Measurements from ENCODE around the gene DIAPH3. TPM values are rescaled to one million over a fixed set of nuclear protein-coding genes. Genes with fewer than 3 reads are reported as not detected.
"Not testable (repeated sequence)": the region's sequence is repeated elsewhere in the genome, so short reads cannot be mapped to it uniquely, and the experiment has no call there.

Gene DIAPH3
- total RNA-seq, 3 donors from 2014 or later, result 1.3 to 5.7 (median 3.1) TPM

DNA sequence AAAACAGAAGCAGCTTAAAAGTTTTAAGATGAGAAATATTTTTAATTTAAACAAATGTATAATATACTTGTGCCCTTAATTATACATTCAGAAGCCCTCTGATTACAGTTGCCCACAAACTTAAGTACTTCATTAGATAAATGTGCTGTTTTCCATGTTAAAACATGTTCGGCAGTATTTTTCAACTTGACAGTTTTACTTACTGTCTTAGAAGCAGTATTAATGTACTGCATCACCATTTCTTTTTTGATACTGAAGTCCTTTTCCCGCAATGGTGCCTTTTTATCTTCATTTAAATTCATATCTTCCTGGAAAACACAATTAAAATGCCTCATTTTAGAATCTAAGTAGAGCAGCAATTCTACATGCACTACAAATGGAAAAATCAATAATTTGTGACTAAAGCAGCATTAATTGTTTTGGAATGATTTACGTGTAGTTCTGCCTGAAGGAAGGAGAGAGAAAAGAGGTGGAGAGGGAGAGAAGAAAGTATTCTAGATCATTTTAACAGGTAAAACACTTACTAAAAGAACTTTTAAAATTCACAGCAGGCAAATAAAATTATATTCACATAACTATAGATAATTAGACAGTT is 70.2 kb downstream of the DIAPH3 start:
- Histone ChIP-seq H3K4me3 (no peak overlapping the region), H3K36me3 (ENCODE audit: low read depth) (no peaks in the 10 kb centered on the region), H3K4me1 (ENCODE audit: low read depth) (no peaks in the 10 kb centered on the region), H3K9me3 (no peaks in the 10 kb centered on the region)
- ATAC-seq (no peak), DNase-seq (no peak)
- no peak for TF ChIP-seq CTCF (IDR thresholded peaks at IDR 0.05)
- intact Hi-C loops (cut with DNase I, micrococcal nuclease), result no loop called here

DNA sequence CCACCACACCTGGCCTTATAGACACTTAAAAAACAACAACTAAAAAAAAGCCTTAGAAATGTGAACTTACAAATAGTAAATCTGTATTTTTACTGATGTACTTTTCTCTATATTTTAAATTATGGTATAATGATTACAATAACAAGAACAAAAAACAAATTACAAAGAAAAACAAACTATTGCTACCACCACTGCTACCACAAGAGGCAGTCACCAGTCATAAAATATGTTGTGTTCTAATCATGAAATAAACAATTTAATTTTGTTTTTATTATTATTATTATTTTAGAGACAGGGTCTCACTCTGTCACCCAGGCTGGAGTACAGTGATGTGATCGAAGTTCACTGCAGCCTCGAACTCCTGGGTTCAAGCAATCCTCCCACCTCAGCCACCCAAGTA is 72.2 kb downstream of the DIAPH3 start:
- ATAC-seq, result no peak
- DNase-seq, result no peak
- no peaks in the 10 kb centered on the region for H3K4me1 ChIP-seq (ENCODE audit: low read depth)

GRCh38 chr13:60090574-60090973 is 73.2 kb downstream of the DIAPH3 start:
- Histone ChIP-seq H3K9me3 (no peaks in the 10 kb centered on the region), H3K4me3 (no peak overlapping the region), H3K4me1 (ENCODE audit: low read depth) (no peaks in the 10 kb centered on the region), H3K36me3 (ENCODE audit: low read depth) (no peaks in the 10 kb centered on the region)
- ATAC-seq (no peak), DNase-seq (no peak)
- intact Hi-C loops (cut with DNase I, micrococcal nuclease), result no loop called here
- no peak for TF ChIP-seq CTCF (IDR thresholded peaks at IDR 0.05)

More for the DNA sequence above, 72.2 kb downstream of the DIAPH3 start:
- Histone ChIP-seq H3K36me3 (ENCODE audit: low read depth) (no peaks in the 10 kb centered on the region), H3K4me3 (no peak overlapping the region), H3K9me3 (no peaks in the 10 kb centered on the region)
- no peak for TF ChIP-seq CTCF (IDR thresholded peaks at IDR 0.05)
- intact Hi-C loops (cut with DNase I, micrococcal nuclease), result no loop called here

DNA sequence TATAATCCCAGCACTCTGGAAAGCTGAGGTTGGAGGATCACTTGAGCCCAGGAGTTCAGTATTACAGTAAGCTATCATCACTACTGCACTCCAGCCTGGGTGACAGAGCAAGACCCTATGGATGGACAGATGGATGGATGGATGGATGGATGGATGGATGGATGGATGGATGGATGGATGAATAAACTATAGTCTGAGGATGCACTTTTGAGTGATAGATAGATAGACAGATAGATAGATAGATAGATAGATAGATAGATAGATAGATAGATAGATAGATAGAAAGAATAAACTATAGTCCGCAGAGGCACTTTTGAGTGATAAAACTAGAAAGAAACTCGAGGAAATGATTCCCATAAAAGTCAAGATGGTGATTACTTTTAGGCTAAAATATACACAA is 79.9 kb downstream of the DIAPH3 start:
- H3K9me3 ChIP-seq; DNase-seq; H3K4me3 ChIP-seq; intact Hi-C loops (cut with DNase I, micrococcal nuclease); H3K4me1 ChIP-seq (ENCODE audit: low read depth); ATAC-seq; H3K36me3 ChIP-seq (ENCODE audit: low read depth): not testable (repeated sequence)

GRCh38 chr13:60080850-60081249 is 82.9 kb downstream of the DIAPH3 start:
- DNase-seq (no peak), ATAC-seq (no peak)
- Histone ChIP-seq H3K4me3 (no peak overlapping the region), H3K36me3 (ENCODE audit: low read depth) (no peaks in the 10 kb centered on the region), H3K4me1 (ENCODE audit: low read depth) (no peaks in the 10 kb centered on the region), H3K9me3 (no peaks in the 10 kb centered on the region)
- TF ChIP-seq CTCF (IDR thresholded peaks at IDR 0.05), result no peak
- intact Hi-C loops (cut with DNase I, micrococcal nuclease), result no loop called here

DNA sequence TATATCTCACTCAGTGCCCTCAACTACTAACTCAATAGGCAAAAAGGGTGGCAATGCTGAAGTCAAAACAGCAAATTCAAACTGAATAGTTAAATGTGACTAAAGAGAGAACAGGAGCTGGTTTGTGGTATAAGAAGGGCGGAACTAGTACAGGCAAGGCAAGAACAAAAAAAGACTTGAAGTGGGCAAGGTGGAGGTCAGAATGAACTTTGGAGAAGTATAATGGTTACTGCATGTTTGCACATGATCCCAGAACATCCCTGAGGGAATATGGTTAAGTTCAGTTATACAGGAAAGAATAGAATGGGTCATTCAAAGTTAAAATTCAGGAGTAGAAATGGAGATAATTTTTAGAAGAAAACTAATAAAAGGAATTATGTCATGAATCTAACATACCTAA is 85.5 kb downstream of the DIAPH3 start:
- H3K4me1 ChIP-seq (ENCODE audit: low read depth), result no peaks in the 10 kb centered on the region
- no peak for DNase-seq
- ATAC-seq, result no peak
- no peaks in the 10 kb centered on the region for H3K36me3 ChIP-seq (ENCODE audit: low read depth)
- no peak for TF ChIP-seq CTCF (IDR thresholded peaks at IDR 0.05)
- H3K9me3 ChIP-seq, result no peaks in the 10 kb centered on the region
- H3K4me3 ChIP-seq, result no peak overlapping the region
- intact Hi-C loops (cut with DNase I, micrococcal nuclease), result no loop called here
